SK-N-SH (cell line): ENCODE results near the gene TMEM63B. TPM values are rescaled to one million over a fixed set of nuclear protein-coding genes. Genes with fewer than 3 reads are reported as not detected.

Source experiments
- CTCF ChIA-PET: fragments of 300-600, 350-600 bp; formaldehyde crosslinking; extraction: SDS; loops from one replicate; lab custom pipeline; 2021; lab: Yijun Ruan, JAX
- POLR2A ChIA-PET: fragments of 350-600 bp; sonication (Branson Sonifier 250); formaldehyde crosslinking; extraction: SDS; loops from one replicate; lab custom pipeline; 2020; ENCODE audit warnings: antibody characterized with exemption, inconsistent platforms; lab: Yijun Ruan, JAX
- DNase-seq: peaks from one replicate; pipeline ENCODE4 v3.0.0; 2012
- H2AFZ ChIP-seq: fragments of 200-600 bp; sonication (generic); 2 replicates; pipeline ENCODE4 v1.8.1; 2016; ENCODE audit warnings: antibody characterized with exemption, mild to moderate bottlenecking, low read depth
- H3F3A ChIP-seq: fragments of 200-600 bp; sonication (generic); replicated peaks from 2 replicates; pipeline ENCODE3; 2016; ENCODE audit warnings: antibody characterized with exemption, mild to moderate bottlenecking; ENCODE audit not compliant: insufficient read depth
- H3K27ac ChIP-seq, 2 experiments: fragments of 200-500 bp in 1 of 2; fragments of 200-600 bp in 1 of 2; sonication (Bioruptor generic) in 1 of 2; sonication (generic), shearing (Covaris generic) in 1 of 2; 2 replicates each; pipeline versions ENCODE4 v1.5.1 to v1.6.1; 2014 to 2016; ENCODE audit warnings: low read depth in 2 of 2, inconsistent platforms in 1 of 2, low read length in 1 of 2, mild to moderate bottlenecking in 1 of 2, mixed read lengths in 1 of 2
- H3K27me3 ChIP-seq: fragments of 200-600 bp; sonication (generic), shearing (Covaris generic); 2 replicates; pipeline ENCODE4 v1.6.1; 2016; ENCODE audit warnings: mixed run types; ENCODE audit not compliant: insufficient read depth
- H3K36me3 ChIP-seq, 2 experiments: fragments of 200-500 bp in 1 of 2; fragments of 200-600 bp in 1 of 2; sonication (Bioruptor generic) in 1 of 2; sonication (generic) in 1 of 2; replicated peaks in 1 of 2; 2 replicates each; pipeline versions ENCODE3 to v1.5.1; 2014 to 2016; ENCODE audit warnings: low read length in 1 of 2, mild to moderate bottlenecking in 1 of 2; ENCODE audit not compliant: insufficient read depth in 2 of 2, control insufficient read depth in 1 of 2
- H3K4me1 ChIP-seq, 2 experiments: fragments of 200-500 bp in 1 of 2; fragments of 200-600 bp in 1 of 2; sonication (Bioruptor generic) in 1 of 2; sonication (generic), shearing (Covaris generic) in 1 of 2; 2 replicates each; pipeline versions ENCODE4 v1.5.1 to v1.6.1; 2014 to 2016; ENCODE audit warnings: low read depth in 1 of 2, low read length in 1 of 2, mixed run types in 1 of 2; ENCODE audit not compliant: insufficient read depth in 2 of 2, control insufficient read depth in 1 of 2
- H3K4me2 ChIP-seq: fragments of 200-600 bp; sonication (generic), shearing (Covaris generic); 2 replicates; pipeline ENCODE4 v1.6.1; 2017; ENCODE audit warnings: mixed run types
- H3K4me3 ChIP-seq, 2 experiments: fragments of 200-500 bp in 1 of 2; fragments of 200-600 bp in 1 of 2; sonication (Bioruptor generic) in 1 of 2; sonication (generic), shearing (Covaris generic) in 1 of 2; 2 replicates each; pipeline versions ENCODE4 v1.5.1 to v1.8.1; 2014 to 2016; ENCODE audit warnings: low read depth in 2 of 2, inconsistent platforms in 1 of 2, low read length in 1 of 2, mild to moderate bottlenecking in 1 of 2, mixed read lengths in 1 of 2, moderate library complexity in 1 of 2
- H3K79me2 ChIP-seq: fragments of 200-600 bp; sonication (generic); 2 replicates; pipeline ENCODE4 v1.8.1; 2017; ENCODE audit warnings: mild to moderate bottlenecking; ENCODE audit not compliant: insufficient read depth
- H3K9ac ChIP-seq: fragments of 200-600 bp; sonication (generic); 2 replicates; pipeline ENCODE4 v1.6.1; 2017; ENCODE audit warnings: mixed run types
- H3K9me2 ChIP-seq: fragments of 200-600 bp; sonication (generic); 2 replicates; pipeline ENCODE4 v1.6.1; 2017; ENCODE audit warnings: mixed run types
- H3K9me3 ChIP-seq: fragments of 200-600 bp; sonication (generic); 2 replicates; pipeline ENCODE4 v1.6.1; 2017; ENCODE audit warnings: mixed run types, mild to moderate bottlenecking, moderate library complexity
- H4K20me1 ChIP-seq: fragments of 200-600 bp; sonication (generic); 2 replicates; pipeline ENCODE4 v1.6.1; 2017; ENCODE audit warnings: mild to moderate bottlenecking, mixed run types; ENCODE audit not compliant: insufficient read depth
- ELF1 ChIP-seq: IDR thresholded peaks from 2 replicates; pipeline ENCODE4 v1.4.0; 2012
- EP300 ChIP-seq, 2 experiments: IDR thresholded peaks; 2 replicates each; pipeline versions ENCODE4 v1.4.0 to v1.6.1; 2012; ENCODE audit warnings: borderline replicate concordance in 1 of 2, low read depth in 1 of 2, low read length in 1 of 2
- EZH2phosphoT487 ChIP-seq: fragments of 200-600 bp; sonication (generic); IDR thresholded peaks from 2 replicates; pipeline ENCODE4 v1.6.1; 2017; ENCODE audit warnings: low read depth, mixed run types, mild to moderate bottlenecking, antibody characterized with exemption, moderate library complexity, borderline replicate concordance
- FOXJ3 ChIP-seq: sonication (generic); formaldehyde crosslinking; IDR thresholded peaks from 2 replicates; pipeline ENCODE4 v1.5.1; 2020; ENCODE audit warnings: mild to moderate bottlenecking, missing genetic modification reagents
- FOXM1 ChIP-seq: IDR thresholded peaks from 2 replicates; pipeline ENCODE4 v1.4.0; 2012; ENCODE audit warnings: low read depth, mild to moderate bottlenecking
- GATA2 ChIP-seq: sonication (generic); formaldehyde crosslinking; IDR thresholded peaks from 2 replicates; pipeline ENCODE4 v1.5.0; 2020; ENCODE audit warnings: mild to moderate bottlenecking, missing genetic modification reagents
- JUND ChIP-seq: IDR thresholded peaks from 2 replicates; pipeline ENCODE4 v1.4.0; 2012
- MXI1 ChIP-seq: IDR thresholded peaks from 2 replicates; pipeline ENCODE4 v1.6.1; 2012; ENCODE audit warnings: mild to moderate bottlenecking, low read depth, low read length, improper control_type of control experiment
- NFIC ChIP-seq: IDR thresholded peaks from 2 replicates; pipeline ENCODE4 v1.4.0; 2012; ENCODE audit warnings: borderline replicate concordance
- PBX3 ChIP-seq: IDR thresholded peaks from 2 replicates; pipeline ENCODE4; 2012
- RAD21 ChIP-seq: IDR thresholded peaks from 2 replicates; pipeline ENCODE4 v1.6.1; 2012; ENCODE audit warnings: mild to moderate bottlenecking, low read length
- RCOR1 ChIP-seq: fragments of 150-350 bp; IDR thresholded peaks from 2 replicates; pipeline ENCODE4 v1.6.1; 2017; ENCODE audit warnings: antibody characterized with exemption, low read length
- RXRA ChIP-seq: IDR thresholded peaks from 2 replicates; pipeline ENCODE4 v1.4.0; 2012; ENCODE audit warnings: low read depth, mild to moderate bottlenecking, borderline replicate concordance
- SMC3 ChIP-seq: IDR thresholded peaks from 2 replicates; pipeline ENCODE4 v1.6.1; 2012; ENCODE audit warnings: low read depth, low read length, improper control_type of control experiment
- TAF1 ChIP-seq: IDR thresholded peaks from 2 replicates; pipeline ENCODE4 v1.6.1; 2012; ENCODE audit warnings: low read depth, mild to moderate bottlenecking, low read length, moderate library complexity, borderline replicate concordance
- TEAD4 ChIP-seq: IDR thresholded peaks from 2 replicates; pipeline ENCODE4 v1.4.0; 2012; ENCODE audit warnings: mild to moderate bottlenecking, borderline replicate concordance; ENCODE audit not compliant: insufficient read depth
- USF2 ChIP-seq: fragments of 150-350 bp; IDR thresholded peaks from 2 replicates; pipeline ENCODE4 v1.6.1; 2017; ENCODE audit warnings: antibody characterized with exemption, low read length, low read depth, borderline replicate concordance
- YY1 ChIP-seq: IDR thresholded peaks from 2 replicates; pipeline ENCODE4 v1.4.0; 2012; ENCODE audit warnings: low read depth, mild to moderate bottlenecking
- ZBTB33 ChIP-seq: IDR thresholded peaks from 2 replicates; pipeline ENCODE4 v1.4.0; 2012; ENCODE audit warnings: low read depth, borderline replicate concordance
- WGBS: methylation state at CpG from one replicate; pipeline ENCODE4 v1.1.6; 2017; ENCODE audit warnings: low lambda C conversion rate; 5-methylcytosine and 5-hydroxymethylcytosine counted together
- polyA plus RNA-seq, 3 experiments: library from polyadenylated mRNA; depleted of rRNA; stranded (reverse); fragments of >200 nt; gene quantifications; 2 replicates each; pipeline ENCODE4 v1.2.3, GENCODE V29; 2012
- TF ChIP-seq, protein P1 (sequence below): fragments of 200-600 bp; sonication (generic); IDR thresholded peaks from 2 replicates; pipeline ENCODE4 v1.6.1; 2017; ENCODE audit warnings: antibody characterized with exemption, mild to moderate bottlenecking, moderate library complexity
- TF ChIP-seq, protein P2 (sequence below): IDR thresholded peaks from 2 replicates; pipeline ENCODE4 v1.4.0; 2012; ENCODE audit warnings: low read depth, borderline replicate concordance

The TMEM63B gene
- polyA plus RNA-seq, 1 of the 3 experiments (the other 2 are of a cell fraction): 52.7 TPM

DNA sequence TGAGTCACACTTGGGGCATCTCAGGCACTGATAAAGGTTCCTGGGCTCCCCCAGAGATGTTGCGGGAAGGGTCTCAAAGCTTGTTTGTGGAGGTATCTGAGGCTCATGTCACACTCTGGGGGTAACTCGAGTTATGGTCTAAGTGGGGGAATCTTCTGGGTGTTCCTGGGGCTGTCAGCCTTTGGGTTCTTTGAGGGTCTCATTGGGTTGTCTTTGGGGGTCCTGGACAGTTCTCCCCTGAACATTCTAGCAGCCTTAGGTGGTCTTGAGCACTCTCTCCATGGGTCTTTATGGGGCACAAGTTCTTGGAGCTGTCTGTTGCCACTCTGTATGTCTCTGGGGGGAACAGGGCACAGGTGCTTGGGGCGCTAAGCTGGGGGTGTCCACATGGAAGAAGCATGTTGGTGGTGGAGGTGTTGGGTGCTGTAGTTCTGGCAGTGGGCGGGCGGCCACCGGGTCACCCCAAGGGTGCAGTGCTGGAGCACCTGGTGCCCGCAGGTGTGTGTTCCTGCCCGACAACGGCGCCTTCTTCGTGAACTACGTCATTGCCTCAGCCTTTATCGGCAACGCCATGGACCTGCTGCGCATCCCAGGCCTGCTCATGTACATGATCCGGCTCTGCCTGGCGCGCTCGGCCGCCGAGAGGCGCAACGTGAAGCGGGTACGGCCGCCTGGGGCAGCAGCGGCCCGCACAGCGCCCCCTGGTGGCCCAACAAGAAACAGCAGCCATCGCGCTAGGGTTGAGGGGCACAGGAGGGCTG lies 24.2 kb downstream of the TMEM63B start:
- Histone ChIP-seq H3K9me3 (no peaks in the 10 kb centered on the region), H3K4me1 (peaks cover 0 to 3% of the 10 kb centered on the region in 2 experiments; a peak in 1 of 4 replicates), H3K9ac (no peak overlapping the region), H4K20me1 (no peaks in the 10 kb centered on the region), H2AFZ (no peak overlapping the region), H3K36me3 (peaks cover 0 to 19% of the 10 kb centered on the region in 2 experiments)
- CTCF ChIA-PET: interaction anchor here (0.6 to 11.0 kb wide), 26 partner anchors 9 to 509 kb away, joined by 3 to 158 read pairs (median 4); no protein-coding TSS in a partner anchor
- TF ChIP-seq RCOR1 (no peak), ZBTB33 (no peak), TEAD4 (no peak), NFIC (no peak), MXI1 (no peak), YY1 (no peak), RAD21 (peak; percentile 67), ELF1 (no peak), TAF1 (no peak), SMC3 (peak; percentile 96), FOXM1 (no peak), EP300 (IDR thresholded peaks at IDR 0.05; ENCODE audit: borderline replicate concordance in 1 of 2, low read depth in 1 of 2, low read length in 1 of 2) (no peak)
- TF ChIP-seq, protein P1, sequence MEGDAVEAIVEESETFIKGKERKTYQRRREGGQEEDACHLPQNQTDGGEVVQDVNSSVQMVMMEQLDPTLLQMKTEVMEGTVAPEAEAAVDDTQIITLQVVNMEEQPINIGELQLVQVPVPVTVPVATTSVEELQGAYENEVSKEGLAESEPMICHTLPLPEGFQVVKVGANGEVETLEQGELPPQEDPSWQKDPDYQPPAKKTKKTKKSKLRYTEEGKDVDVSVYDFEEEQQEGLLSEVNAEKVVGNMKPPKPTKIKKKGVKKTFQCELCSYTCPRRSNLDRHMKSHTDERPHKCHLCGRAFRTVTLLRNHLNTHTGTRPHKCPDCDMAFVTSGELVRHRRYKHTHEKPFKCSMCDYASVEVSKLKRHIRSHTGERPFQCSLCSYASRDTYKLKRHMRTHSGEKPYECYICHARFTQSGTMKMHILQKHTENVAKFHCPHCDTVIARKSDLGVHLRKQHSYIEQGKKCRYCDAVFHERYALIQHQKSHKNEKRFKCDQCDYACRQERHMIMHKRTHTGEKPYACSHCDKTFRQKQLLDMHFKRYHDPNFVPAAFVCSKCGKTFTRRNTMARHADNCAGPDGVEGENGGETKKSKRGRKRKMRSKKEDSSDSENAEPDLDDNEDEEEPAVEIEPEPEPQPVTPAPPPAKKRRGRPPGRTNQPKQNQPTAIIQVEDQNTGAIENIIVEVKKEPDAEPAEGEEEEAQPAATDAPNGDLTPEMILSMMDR: peak; percentile 97
- TF ChIP-seq, all 33 proteins: peak for 3
- POLR2A ChIA-PET: no interaction called here
- no peak overlapping the region for H3K4me2 ChIP-seq
- peak overlapping the region in 1 of 2 experiments; percentile 49; a peak in 1 of 4 replicates for H3K4me3 ChIP-seq
- H3K27ac ChIP-seq: no peak overlapping the region
- peak; percentile 93 for DNase-seq
- no peaks in the 10 kb centered on the region for H3F3A ChIP-seq
- H3K27me3 ChIP-seq: no peaks in the 10 kb centered on the region
- WGBS: 92% methylated on average over 2 of the region's 31 CpGs
- no peaks in the 10 kb centered on the region for H3K9me2 ChIP-seq
- no peaks in the 10 kb centered on the region for H3K79me2 ChIP-seq

DNA sequence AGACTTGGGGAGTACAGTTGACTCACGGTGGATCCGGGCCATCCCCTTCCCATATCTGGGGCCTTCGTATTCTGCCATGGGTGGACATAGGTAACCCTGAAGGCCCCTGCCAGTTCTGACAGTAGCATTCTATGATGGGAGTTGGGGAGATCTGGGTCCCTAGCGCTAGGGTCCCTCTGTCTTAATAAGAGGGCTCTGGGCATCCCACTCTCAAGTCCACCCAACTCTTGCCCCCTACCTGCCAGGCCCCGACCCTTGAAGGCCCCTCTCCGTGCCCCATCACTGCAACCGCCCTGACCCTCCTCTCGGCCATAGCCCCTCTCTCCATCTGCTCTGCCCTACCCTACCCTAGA lies 24.7 kb downstream of the TMEM63B start:
- Histone ChIP-seq H3K4me2 (no peak overlapping the region), H4K20me1 (no peaks in the 10 kb centered on the region), H3K4me3 (peak overlapping the region in 1 of 2 experiments; percentile 49; a peak in 1 of 4 replicates), H3K36me3 (peaks cover 0 to 17% of the 10 kb centered on the region in 2 experiments), H3K9me2 (no peaks in the 10 kb centered on the region), H2AFZ (no peak overlapping the region), H3F3A (no peaks in the 10 kb centered on the region), H3K27ac (no peak overlapping the region), H3K4me1 (peaks cover 0 to 3% of the 10 kb centered on the region in 2 experiments; a peak in 1 of 4 replicates), H3K79me2 (no peaks in the 10 kb centered on the region), H3K9ac (no peak overlapping the region), H3K27me3 (no peaks in the 10 kb centered on the region), H3K9me3 (no peaks in the 10 kb centered on the region)
- POLR2A ChIA-PET: no interaction called here
- DNase-seq: no peak
- WGBS: 54% methylated on average over 4 of the region's 8 CpGs
- CTCF ChIA-PET: interaction anchor here (0.9 to 11.0 kb wide), 14 partner anchors 10 to 105 kb away, joined by 3 to 158 read pairs (median 6); no protein-coding TSS in a partner anchor
- TF ChIP-seq ELF1 (no peak), JUND (no peak), MXI1 (no peak), EZH2phosphoT487 (no peak), RXRA (no peak), FOXJ3 (CRISPR knock-in tag) (no peak), TAF1 (no peak), GATA2 (CRISPR knock-in tag) (no peak), USF2 (no peak), PBX3 (no peak)
- TF ChIP-seq, protein P2, sequence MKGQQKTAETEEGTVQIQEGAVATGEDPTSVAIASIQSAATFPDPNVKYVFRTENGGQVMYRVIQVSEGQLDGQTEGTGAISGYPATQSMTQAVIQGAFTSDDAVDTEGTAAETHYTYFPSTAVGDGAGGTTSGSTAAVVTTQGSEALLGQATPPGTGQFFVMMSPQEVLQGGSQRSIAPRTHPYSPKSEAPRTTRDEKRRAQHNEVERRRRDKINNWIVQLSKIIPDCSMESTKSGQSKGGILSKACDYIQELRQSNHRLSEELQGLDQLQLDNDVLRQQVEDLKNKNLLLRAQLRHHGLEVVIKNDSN: no peak
